HEK293T (cell line): Measurements from ENCODE around the gene CTNNA2.

ENCODE experiments used
- CTCF ChIA-PET: fragments of 350-600 bp; formaldehyde crosslinking; extraction: SDS; loops from one replicate; lab custom pipeline; 2021; ENCODE audit warnings: antibody characterized with exemption, inconsistent platforms; lab: Yijun Ruan, JAX
- POLR2A ChIA-PET: fragments of 350-600 bp; formaldehyde crosslinking; extraction: SDS; loops from one replicate; lab custom pipeline; 2020; ENCODE audit warnings: antibody characterized with exemption, inconsistent platforms; lab: Yijun Ruan, JAX
- DNase-seq: peaks from one replicate; pipeline ENCODE4 v3.0.0; 2012; ENCODE audit warnings: mixed read lengths; ENCODE audit errors: extremely low spot score
- ARNT ChIP-seq: fragments of 450-650 bp; IDR thresholded peaks from 2 replicates; pipeline ENCODE4 v1.6.1; 2017; ENCODE audit warnings: mild to moderate bottlenecking
- BHLHE40 ChIP-seq: fragments of 450-650 bp; IDR thresholded peaks from 2 replicates; pipeline ENCODE4 v1.6.1; 2016; ENCODE audit warnings: mild to moderate bottlenecking, moderate library complexity, borderline replicate concordance
- CTBP1 ChIP-seq: fragments of 450-650 bp; IDR thresholded peaks from 2 replicates; pipeline ENCODE4 v1.6.1; 2016; ENCODE audit warnings: borderline replicate concordance
- ELF4 ChIP-seq: fragments of 450-650 bp; IDR thresholded peaks from 2 replicates; pipeline ENCODE4 v1.6.1; 2017; ENCODE audit warnings: antibody characterized with exemption
- FOXA1 ChIP-seq: fragments of 450-650 bp; IDR thresholded peaks from 2 replicates; pipeline ENCODE4 v1.6.1; 2016; ENCODE audit warnings: mild to moderate bottlenecking
- FOXK2 ChIP-seq: fragments of 450-650 bp; IDR thresholded peaks from 2 replicates; pipeline ENCODE4 v1.6.1; 2016; ENCODE audit warnings: mild to moderate bottlenecking
- FOXM1 ChIP-seq: fragments of 450-650 bp; IDR thresholded peaks from 2 replicates; pipeline ENCODE4 v1.6.1; 2017; ENCODE audit warnings: mild to moderate bottlenecking, borderline replicate concordance
- HDGF ChIP-seq: fragments of 450-650 bp; IDR thresholded peaks from 2 replicates; pipeline ENCODE4 v1.6.1; 2017; ENCODE audit warnings: antibody characterized with exemption, borderline replicate concordance
- L3MBTL2 ChIP-seq: fragments of 450-650 bp; conservative IDR thresholded peaks from 2 replicates; pipeline ENCODE4 v1.6.1; 2016; ENCODE audit warnings: mild to moderate bottlenecking
- LEF1 ChIP-seq: fragments of 450-650 bp; IDR thresholded peaks from 2 replicates; pipeline ENCODE4 v1.6.1; 2017; ENCODE audit warnings: mild to moderate bottlenecking, borderline replicate concordance
- NFRKB ChIP-seq: fragments of 450-650 bp; IDR thresholded peaks from 2 replicates; pipeline ENCODE4 v1.6.1; 2016; ENCODE audit warnings: mild to moderate bottlenecking, moderate library complexity
- SP1 ChIP-seq: fragments of 450-650 bp; IDR thresholded peaks from 2 replicates; pipeline ENCODE4 v1.6.1; 2017
- SUZ12 ChIP-seq: fragments of 450-650 bp; IDR thresholded peaks from 2 replicates; pipeline ENCODE4 v1.6.1; 2016; ENCODE audit warnings: mild to moderate bottlenecking
- TARDBP ChIP-seq: fragments of 450-650 bp; IDR thresholded peaks from 2 replicates; pipeline ENCODE4 v1.6.1; 2016
- ZNF384 ChIP-seq: fragments of 450-650 bp; IDR thresholded peaks from 2 replicates; pipeline ENCODE4 v1.6.1; 2016
- TF ChIP-seq, protein P1 (sequence below): fragments of 450-650 bp; IDR thresholded peaks from 2 replicates; pipeline ENCODE4 v1.6.1; 2016

The CTNNA2 gene

DNA sequence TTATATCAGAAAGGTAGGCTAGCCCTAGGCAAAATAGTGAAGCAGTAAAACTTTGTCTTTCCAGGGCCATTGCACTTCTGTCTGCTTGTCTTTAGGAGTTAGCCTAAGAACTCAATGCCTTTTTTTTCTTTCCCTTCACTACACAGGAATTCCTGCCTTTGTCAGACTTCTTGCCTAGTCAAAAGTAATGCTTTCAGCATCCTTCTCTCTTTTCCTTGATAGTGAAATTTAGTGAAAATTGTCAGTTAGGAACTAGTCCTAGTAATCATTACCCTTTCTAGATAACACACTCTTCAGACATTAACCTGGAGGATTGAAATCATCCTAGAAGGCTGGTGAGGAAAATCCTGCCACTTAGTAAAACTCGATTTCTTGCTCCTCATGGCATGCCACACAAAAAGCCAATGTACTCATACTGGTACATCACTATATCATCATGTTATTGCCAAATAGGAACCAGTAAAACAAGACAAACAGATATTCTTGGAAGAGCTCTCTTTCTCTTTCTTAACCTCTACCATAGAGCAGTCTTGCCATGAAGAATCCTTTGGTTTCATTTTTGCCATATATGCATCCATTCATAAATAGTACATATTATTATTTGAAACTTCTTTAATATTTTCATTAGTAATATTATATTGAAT lies 320.5 kb downstream of the CTNNA2 start:
- no peak for DNase-seq
- ChIA-PET CTCF (no interaction called here), POLR2A (no interaction called here)
- TF ChIP-seq TARDBP (no peak), HDGF (no peak), BHLHE40 (no peak), SUZ12 (no peak), FOXM1 (no peak), ARNT (no peak), L3MBTL2 (no peak), ELF4 (no peak), NFRKB (no peak)
- TF ChIP-seq, protein P1, sequence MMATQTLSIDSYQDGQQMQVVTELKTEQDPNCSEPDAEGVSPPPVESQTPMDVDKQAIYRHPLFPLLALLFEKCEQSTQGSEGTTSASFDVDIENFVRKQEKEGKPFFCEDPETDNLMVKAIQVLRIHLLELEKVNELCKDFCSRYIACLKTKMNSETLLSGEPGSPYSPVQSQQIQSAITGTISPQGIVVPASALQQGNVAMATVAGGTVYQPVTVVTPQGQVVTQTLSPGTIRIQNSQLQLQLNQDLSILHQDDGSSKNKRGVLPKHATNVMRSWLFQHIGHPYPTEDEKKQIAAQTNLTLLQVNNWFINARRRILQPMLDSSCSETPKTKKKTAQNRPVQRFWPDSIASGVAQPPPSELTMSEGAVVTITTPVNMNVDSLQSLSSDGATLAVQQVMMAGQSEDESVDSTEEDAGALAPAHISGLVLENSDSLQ, result no peak

DNA sequence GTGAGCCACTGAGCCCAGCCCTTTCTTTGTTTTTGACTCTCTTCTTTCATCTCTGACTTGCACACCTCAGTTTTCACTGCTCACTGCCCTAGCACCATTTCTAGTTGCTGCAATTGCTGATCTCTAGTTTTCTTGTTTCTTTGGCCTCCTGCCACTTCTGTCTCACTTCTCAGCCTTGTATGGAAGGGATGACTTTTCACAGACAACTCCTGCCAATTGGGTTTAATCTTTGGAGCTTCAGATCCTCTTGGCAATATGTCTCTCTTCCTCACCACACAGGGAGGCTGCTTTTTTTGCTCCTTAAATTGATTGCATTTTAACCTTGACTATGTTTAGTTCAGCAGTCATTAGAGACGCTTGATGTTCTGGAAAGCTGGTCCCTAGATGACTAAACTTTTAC lies 323.1 kb downstream of the CTNNA2 start:
- ChIA-PET POLR2A (no interaction called here), CTCF (no interaction called here)
- DNase-seq, result no peak
- no peak for TF ChIP-seq FOXA1
- no peak for TF ChIP-seq BHLHE40
- no peak for TF ChIP-seq SP1
- TF ChIP-seq NFRKB, result no peak
- TF ChIP-seq L3MBTL2, result no peak

DNA sequence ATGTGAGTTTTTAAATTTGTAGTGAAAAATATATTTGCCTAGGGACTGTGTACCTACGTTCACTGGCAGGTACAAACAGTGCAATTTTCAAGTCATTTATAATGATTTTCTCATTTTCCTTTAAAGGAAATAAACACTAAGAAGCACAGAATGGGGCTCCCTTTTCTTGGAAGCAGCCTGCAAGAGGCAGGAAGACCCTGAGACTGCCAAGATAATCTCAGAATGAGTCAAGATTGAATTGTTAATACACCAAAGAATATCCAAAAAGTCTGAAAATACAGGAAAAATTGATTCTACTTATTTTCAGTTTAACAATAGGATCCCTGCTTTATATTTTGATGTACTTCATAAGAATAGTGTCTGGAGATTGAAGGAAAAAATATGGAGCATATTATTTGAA lies 331.2 kb downstream of the CTNNA2 start:
- ChIA-PET POLR2A (no interaction called here), CTCF (no interaction called here)
- TF ChIP-seq CTBP1 (no peak), ARNT (no peak), SP1 (no peak), ELF4 (no peak), HDGF (no peak), LEF1 (no peak), ZNF384 (no peak), FOXA1 (no peak), FOXK2 (no peak), L3MBTL2 (no peak), BHLHE40 (no peak), SUZ12 (no peak), TARDBP (no peak), FOXM1 (no peak), NFRKB (no peak)
- TF ChIP-seq, protein P1, result no peak
- no peak for DNase-seq

DNA sequence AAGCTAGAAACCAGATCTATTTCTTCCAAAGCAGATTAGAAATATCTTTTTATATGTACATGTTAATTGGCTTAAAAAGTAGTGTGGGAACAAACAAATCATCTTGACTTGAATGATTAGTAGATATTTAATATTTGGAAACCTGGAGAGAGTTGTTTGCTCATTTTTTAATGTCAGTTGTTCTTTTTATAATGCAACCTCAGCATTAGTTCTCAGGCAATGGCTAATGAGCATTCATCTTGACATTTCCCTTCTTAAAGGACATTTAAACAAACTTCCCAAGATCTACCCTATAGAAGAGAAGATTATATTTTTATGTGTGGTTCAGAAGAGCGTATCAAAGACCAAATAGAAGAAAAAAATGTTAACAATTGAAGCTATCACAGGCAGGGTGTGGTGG lies 334.0 kb downstream of the CTNNA2 start:
- no peak for DNase-seq
- CTCF ChIA-PET, result no interaction called here
- POLR2A ChIA-PET, result no interaction called here
- no peak for TF ChIP-seq FOXK2
- no peak for TF ChIP-seq BHLHE40
- no peak for TF ChIP-seq FOXA1
- no peak for TF ChIP-seq ZNF384
- TF ChIP-seq CTBP1, result no peak
- TF ChIP-seq FOXM1, result no peak
- TF ChIP-seq TARDBP, result no peak
- no peak for TF ChIP-seq NFRKB

DNA sequence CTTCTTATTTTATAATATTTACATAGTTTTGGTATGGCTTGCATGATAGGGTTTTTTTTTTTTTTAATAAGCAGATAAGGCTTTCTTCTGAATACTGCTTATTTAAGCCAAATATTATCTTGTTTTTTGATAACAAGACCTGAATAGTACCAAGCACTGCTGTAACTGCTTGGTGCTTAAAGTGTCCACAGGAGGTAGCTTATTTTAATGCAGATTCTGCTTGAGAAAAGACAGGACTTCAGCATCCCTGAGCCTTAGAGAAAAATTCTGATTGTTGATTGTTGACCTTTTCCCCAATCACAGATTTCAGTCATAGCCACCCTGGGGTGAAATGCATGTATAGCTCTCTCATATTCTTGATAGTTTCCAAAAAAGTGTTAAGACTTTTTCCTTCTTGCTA lies 336.4 kb downstream of the CTNNA2 start:
- CTCF ChIA-PET, result no interaction called here
- TF ChIP-seq ELF4 (no peak), CTBP1 (no peak), FOXK2 (no peak), BHLHE40 (no peak), ARNT (no peak), TARDBP (no peak)
- POLR2A ChIA-PET, result no interaction called here
- DNase-seq, result no peak

DNA sequence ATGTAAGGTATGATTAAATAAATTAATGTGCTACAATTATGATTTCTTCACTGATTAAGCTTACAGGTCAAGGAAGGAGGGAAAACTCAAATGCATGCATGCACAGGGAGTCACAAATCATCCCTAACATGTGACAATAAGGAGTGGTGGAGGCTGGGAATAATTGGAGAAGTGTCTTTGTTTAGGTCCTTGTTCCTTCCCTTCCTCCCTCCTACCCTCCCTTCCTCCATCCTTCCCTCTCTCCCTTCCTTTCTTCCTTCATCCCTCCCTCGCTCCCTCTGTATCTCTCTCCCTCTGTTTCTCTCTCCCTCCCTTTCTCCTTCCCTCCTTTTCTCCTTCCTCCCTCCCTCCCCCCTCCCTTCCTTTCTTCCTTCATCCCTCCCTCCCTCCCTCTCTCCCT lies 337.1 kb downstream of the CTNNA2 start:
- DNase-seq, result no peak
- TF ChIP-seq, protein P1, result no peak
- TF ChIP-seq ELF4, result no peak
- TF ChIP-seq ZNF384, result no peak
- ChIA-PET CTCF (no interaction called here), POLR2A (no interaction called here)

DNA sequence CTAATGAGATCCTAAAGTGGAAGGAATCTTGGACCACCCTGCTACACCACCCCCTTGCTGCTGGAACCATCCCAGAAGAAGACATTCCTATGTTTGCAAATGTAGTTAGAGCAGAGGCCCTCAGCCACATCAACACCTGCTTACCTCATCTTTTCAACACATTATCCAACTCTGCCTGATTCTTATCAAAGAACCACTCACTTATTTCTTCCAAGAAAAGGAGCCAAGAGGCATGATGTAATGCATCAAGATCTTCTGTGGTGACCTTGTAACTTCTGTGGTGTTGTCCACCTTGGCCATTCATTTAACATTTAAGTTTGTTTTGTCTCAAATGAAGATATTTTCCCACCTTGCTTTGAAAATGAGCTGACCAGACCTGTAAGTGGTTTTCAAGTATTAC lies 338.1 kb downstream of the CTNNA2 start:
- TF ChIP-seq SP1 (no peak), ARNT (no peak), NFRKB (no peak), CTBP1 (no peak), LEF1 (no peak)
- TF ChIP-seq, protein P1, result no peak
- POLR2A ChIA-PET, result no interaction called here
- DNase-seq, result no peak
- CTCF ChIA-PET, result no interaction called here
